A549 (cell line): Measurements from ENCODE around the gene TNRC6C. TPM values are rescaled to one million over a fixed set of nuclear protein-coding genes. Genes with fewer than 3 reads are reported as not detected.

Experiments
- ATAC-seq, 2 experiments: fragments of 200-7000 bp in 1 of 2; fragments of >200 bp in 1 of 2; cut with Nextera tagmentation in 1 of 2; cut with Tn5 transposase in 1 of 2; 3 replicates each; pipeline versions ENCODE4 v1.8.0 to v1.9.1; 2018 to 2020; ENCODE audit warnings: mild to moderate bottlenecking in 1 of 2, moderate library complexity in 1 of 2
- CTCF ChIA-PET: fragments of 300-600 bp; sonication (Branson Sonifier 250); formaldehyde crosslinking; extraction: SDS; loops from one replicate; lab custom pipeline; 2021; ENCODE audit warnings: antibody characterized with exemption, inconsistent platforms; lab: Yijun Ruan, JAX
- POLR2A ChIA-PET: fragments of 350-600 bp; formaldehyde crosslinking; extraction: SDS; loops from one replicate; lab custom pipeline; 2021; ENCODE audit warnings: antibody characterized with exemption, inconsistent platforms; lab: Yijun Ruan, JAX
- DNase-seq, 2 experiments: peaks; one replicate each; pipeline versions ENCODE4 v3.0.0 to v3.0.0-alpha.2; 2011 to 2016; ENCODE audit warnings: low read depth in 1 of 2, low spot score in 1 of 2
- FAIRE-seq: peaks from 2 replicates; lab custom pipeline; 2011; peaks lifted over from hg19 to GRCh38; lab: Jason Lieb, UNC
- H3K27ac ChIP-seq, 2 experiments: fragments of >200 bp; sonication (Bioruptor Twin); formaldehyde crosslinking; 3 replicates each; pipeline ENCODE4 v1.5.1; 2016 to 2017
- H3K4me1 ChIP-seq: fragments of >200 bp; sonication (Bioruptor Twin); formaldehyde crosslinking; 3 replicates; pipeline ENCODE4 v1.6.1; 2016
- H3K4me2 ChIP-seq: fragments of >200 bp; sonication (Bioruptor Twin); formaldehyde crosslinking; 3 replicates; pipeline ENCODE4 v1.6.1; 2016
- H3K4me3 ChIP-seq: fragments of >200 bp; sonication (Bioruptor Twin); formaldehyde crosslinking; 3 replicates; pipeline ENCODE4 v1.5.1; 2016
- H3K9me3 ChIP-seq: fragments of >200 bp; sonication (Bioruptor Twin); formaldehyde crosslinking; 3 replicates; pipeline ENCODE4 v1.6.1; 2016
- ATOH8 ChIP-seq: fragments of 250-450 bp; sonication (Bioruptor Pico); IDR thresholded peaks from 2 replicates; pipeline ENCODE4 v1.5.0; 2020; ENCODE audit warnings: low read depth, mild to moderate bottlenecking, moderate library complexity
- CBX2 ChIP-seq: fragments of 200-600 bp; sonication (generic); IDR thresholded peaks from 2 replicates; pipeline ENCODE4 v1.6.1; 2016; ENCODE audit warnings: low read depth, mild to moderate bottlenecking, borderline replicate concordance
- CHD4 ChIP-seq: fragments of 200-600 bp; sonication (generic); IDR thresholded peaks from 2 replicates; pipeline ENCODE4 v1.6.1; 2016; ENCODE audit warnings: antibody characterized with exemption, mild to moderate bottlenecking, borderline replicate concordance
- CTCF ChIP-seq: fragments of >200 bp; sonication (Bioruptor Twin); formaldehyde crosslinking; IDR thresholded peaks from 3 replicates; pipeline ENCODE4 v1.5.1; 2016
- EHMT2 ChIP-seq: fragments of 200-600 bp; sonication (generic); IDR thresholded peaks from 2 replicates; pipeline ENCODE4 v1.6.1; 2016; ENCODE audit warnings: antibody characterized with exemption, low read depth, mild to moderate bottlenecking, moderate library complexity
- EP300 ChIP-seq, 2 experiments: fragments of >200 bp; sonication (Bioruptor Twin); formaldehyde crosslinking; IDR thresholded peaks; 2 replicates in 1 of 2; 3 replicates in 1 of 2; pipeline ENCODE4 v1.6.1; 2016 to 2017
- FOSB ChIP-seq: fragments of 250-450 bp; sonication (Bioruptor Pico); IDR thresholded peaks from 2 replicates; pipeline ENCODE4 v1.5.0; 2020; ENCODE audit warnings: mild to moderate bottlenecking, moderate library complexity
- GATA3 ChIP-seq: IDR thresholded peaks from 2 replicates; pipeline ENCODE4 v1.6.1; 2012; ENCODE audit warnings: borderline replicate concordance
- HMGXB4 ChIP-seq: fragments of 250-450 bp; sonication (Bioruptor Pico); IDR thresholded peaks from 2 replicates; pipeline ENCODE4 v1.5.0; 2021; ENCODE audit warnings: mild to moderate bottlenecking, moderate library complexity, borderline replicate concordance
- KDM1A ChIP-seq: fragments of 200-600 bp; sonication (generic); IDR thresholded peaks from 2 replicates; pipeline ENCODE4 v1.6.1; 2016; ENCODE audit warnings: low read depth, mild to moderate bottlenecking
- NR3C1 ChIP-seq: fragments of >200 bp; sonication (Bioruptor Twin); formaldehyde crosslinking; IDR thresholded peaks from 3 replicates; pipeline ENCODE4 v1.6.1; 2017
- REST ChIP-seq: fragments of 200-600 bp; sonication (generic); IDR thresholded peaks from 2 replicates; pipeline ENCODE4 v1.6.1; 2016; ENCODE audit warnings: antibody characterized with exemption, mild to moderate bottlenecking, moderate library complexity
- RNF2 ChIP-seq: fragments of 200-600 bp; sonication (generic); IDR thresholded peaks from 2 replicates; pipeline ENCODE4 v1.6.1; 2016; ENCODE audit warnings: low read depth, mild to moderate bottlenecking, antibody characterized with exemption, moderate library complexity, borderline replicate concordance
- TP53 ChIP-seq: fragments of 250-450 bp; sonication (Bioruptor Pico); IDR thresholded peaks from 2 replicates; pipeline ENCODE4 v1.5.0; 2021; ENCODE audit warnings: mild to moderate bottlenecking, moderate library complexity
- ZC3H11A ChIP-seq: fragments of 450-650 bp; IDR thresholded peaks from 2 replicates; pipeline ENCODE4 v1.6.1; 2014; ENCODE audit warnings: antibody characterized with exemption, mild to moderate bottlenecking
- WGBS: methylation state at CpG from one replicate; pipeline ENCODE4 v1.1.6; 2017; ENCODE audit errors: missing lambda C conversion rate; 5-methylcytosine and 5-hydroxymethylcytosine counted together
- polyA plus RNA-seq, 4 experiments: library from polyadenylated mRNA; depleted of rRNA in 3 of 4; stranded (reverse); fragments of >200 nt; fragmentation: RNase III in 1 of 4; extraction: RNeasy Plus Mini Kit Qiagen cat#74134 plus additional on column Dnase treatment in 1 of 4; gene quantifications; 2 replicates in 3 of 4; 3 replicates in 1 of 4; pipeline ENCODE4 v1.2.3, GENCODE V29; 2011 to 2017
- TF ChIP-seq, protein P1 (sequence below): fragments of 150-350 bp; IDR thresholded peaks from 2 replicates; pipeline ENCODE4 v1.6.1; 2014; ENCODE audit warnings: low read depth, mild to moderate bottlenecking, low read length
- TF ChIP-seq, protein P2 (sequence below): IDR thresholded peaks from 2 replicates; pipeline ENCODE4 v1.6.1; 2012; ENCODE audit warnings: low read depth, borderline replicate concordance
- TF ChIP-seq, protein P3 (sequence below): fragments of 450-650 bp; IDR thresholded peaks from 2 replicates; pipeline ENCODE4 v1.6.1; 2014; ENCODE audit warnings: antibody characterized with exemption

Gene TNRC6C
- polyA plus RNA-seq, 2 of the 4 experiments (the other 2 are of a cell fraction), result 1.3 to 1.9 TPM

- TF ChIP-seq CTCF, result no peak
- TF ChIP-seq, all 56 proteins: peak for 0
Observed at GRCh38 chr17:78110363-78111015, 152.0 kb downstream of the TNRC6C start (continued).

GRCh38 chr17:78111016-78111726 lies 152.7 kb downstream of the TNRC6C start:
- H3K4me1 ChIP-seq, result no peaks in the 10 kb centered on the region
- ChIA-PET POLR2A (no interaction called here), CTCF (interaction anchor here (0.5 to 12.7 kb wide), 19 partner anchors 12 to 712 kb away, joined by 3 to 199 read pairs (median 8); partner anchors contain the start of genes AFMID, BIRC5, TK1 and TMC6)
- H3K9me3 ChIP-seq, result no peaks in the 10 kb centered on the region
- FAIRE-seq, result no peak
- no peak for DNase-seq
- no peak for TF ChIP-seq GATA3
- no peak for TF ChIP-seq TP53 (CRISPR knock-in tag)
- no peak for TF ChIP-seq CBX2
- ATAC-seq, result no peak
- no peak overlapping the region for H3K4me3 ChIP-seq
- H3K4me2 ChIP-seq, result no peak overlapping the region
- H3K27ac ChIP-seq, result no peak overlapping the region
- WGBS, result 86% methylated on average over 19 of the region's 19 CpGs

- ATAC-seq (no peak; a peak in 1 of 6 replicates), DNase-seq (no peak), FAIRE-seq (no peak)
- WGBS, result 69% methylated on average over 15 of the region's 28 CpGs
- CTCF ChIA-PET, result interaction anchor here (0.6 to 12.7 kb wide), 32 partner anchors 8 to 711 kb away, joined by 3 to 199 read pairs (median 8); partner anchors contain the start of genes AFMID, BIRC5, TK1 and TMC6
- TF ChIP-seq NR3C1 (no peak), EP300 (IDR thresholded peaks at IDR 0.05) (no peak), ATOH8 (CRISPR knock-in tag) (no peak), HMGXB4 (CRISPR knock-in tag) (no peak), KDM1A (no peak), ZC3H11A (no peak), EHMT2 (no peak), RNF2 (no peak), FOSB (CRISPR knock-in tag) (no peak), GATA3 (no peak), CHD4 (no peak), REST (no peak)
- TF ChIP-seq, protein P1, sequence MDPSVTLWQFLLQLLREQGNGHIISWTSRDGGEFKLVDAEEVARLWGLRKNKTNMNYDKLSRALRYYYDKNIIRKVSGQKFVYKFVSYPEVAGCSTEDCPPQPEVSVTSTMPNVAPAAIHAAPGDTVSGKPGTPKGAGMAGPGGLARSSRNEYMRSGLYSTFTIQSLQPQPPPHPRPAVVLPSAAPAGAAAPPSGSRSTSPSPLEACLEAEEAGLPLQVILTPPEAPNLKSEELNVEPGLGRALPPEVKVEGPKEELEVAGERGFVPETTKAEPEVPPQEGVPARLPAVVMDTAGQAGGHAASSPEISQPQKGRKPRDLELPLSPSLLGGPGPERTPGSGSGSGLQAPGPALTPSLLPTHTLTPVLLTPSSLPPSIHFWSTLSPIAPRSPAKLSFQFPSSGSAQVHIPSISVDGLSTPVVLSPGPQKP, result no peak
- TF ChIP-seq, protein P2, sequence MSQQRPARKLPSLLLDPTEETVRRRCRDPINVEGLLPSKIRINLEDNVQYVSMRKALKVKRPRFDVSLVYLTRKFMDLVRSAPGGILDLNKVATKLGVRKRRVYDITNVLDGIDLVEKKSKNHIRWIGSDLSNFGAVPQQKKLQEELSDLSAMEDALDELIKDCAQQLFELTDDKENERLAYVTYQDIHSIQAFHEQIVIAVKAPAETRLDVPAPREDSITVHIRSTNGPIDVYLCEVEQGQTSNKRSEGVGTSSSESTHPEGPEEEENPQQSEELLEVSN, result no peak
- TF ChIP-seq, protein P3, sequence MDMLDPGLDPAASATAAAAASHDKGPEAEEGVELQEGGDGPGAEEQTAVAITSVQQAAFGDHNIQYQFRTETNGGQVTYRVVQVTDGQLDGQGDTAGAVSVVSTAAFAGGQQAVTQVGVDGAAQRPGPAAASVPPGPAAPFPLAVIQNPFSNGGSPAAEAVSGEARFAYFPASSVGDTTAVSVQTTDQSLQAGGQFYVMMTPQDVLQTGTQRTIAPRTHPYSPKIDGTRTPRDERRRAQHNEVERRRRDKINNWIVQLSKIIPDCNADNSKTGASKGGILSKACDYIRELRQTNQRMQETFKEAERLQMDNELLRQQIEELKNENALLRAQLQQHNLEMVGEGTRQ, result no peak
- H3K4me3 ChIP-seq, result no peak overlapping the region
- no peaks in the 10 kb centered on the region for H3K9me3 ChIP-seq
- POLR2A ChIA-PET, result interaction anchor here (1.2 kb wide), 1 partner anchor 64 kb away, joined by 7 read pairs; no protein-coding TSS in a partner anchor
- H3K4me1 ChIP-seq, result no peaks in the 10 kb centered on the region
- H3K4me2 ChIP-seq, result no peak overlapping the region
- H3K27ac ChIP-seq, result no peak overlapping the region
Observed at GRCh38 chr17:78111727-78112517, 153.4 kb downstream of the TNRC6C start.
